Muscle layer of colon (tissue), 2 donors: ENCODE data around the gene RAB8B.

Experiments used
- H3K27ac ChIP-seq: one replicate; pipeline ENCODE4 v1.7.0; 2013; ENCODE audit warnings: low read depth, mild to moderate bottlenecking, low read length, moderate library complexity
- H3K27me3 ChIP-seq, 2 donors: one replicate each; pipeline ENCODE4 v1.7.0; 2013; ENCODE audit warnings: low read length in 2 of 2, mild to moderate bottlenecking in 2 of 2; ENCODE audit not compliant: insufficient read depth in 2 of 2, control insufficient read depth in 1 of 2
- H3K36me3 ChIP-seq: one replicate; pipeline ENCODE4 v1.7.0; 2013; ENCODE audit warnings: mild to moderate bottlenecking, low read length; ENCODE audit not compliant: insufficient read depth
- H3K4me1 ChIP-seq: one replicate; pipeline ENCODE4 v1.7.0; 2013; ENCODE audit warnings: mild to moderate bottlenecking, low read length; ENCODE audit not compliant: insufficient read depth
- H3K4me3 ChIP-seq, 2 donors: one replicate each; pipeline ENCODE4 v1.7.0; 2013; ENCODE audit warnings: low read length in 2 of 2, low read depth in 1 of 2, mild to moderate bottlenecking in 1 of 2, moderate library complexity in 1 of 2
- H3K9ac ChIP-seq: one replicate; pipeline ENCODE4 v1.7.0; 2013; ENCODE audit warnings: low read length
- H3K9me3 ChIP-seq: one replicate; pipeline ENCODE4 v1.7.0; 2013; ENCODE audit warnings: mild to moderate bottlenecking, low read length
- donor health status: abdominal sarcoma.
- donor health status: Adenocarcinoma of cecum.

The RAB8B gene

GRCh38 chr15:63163217-63163616 lies 26.2 kb upstream of the RAB8B start:
- Histone ChIP-seq H3K36me3 (no peaks in the 10 kb centered on the region), H3K27me3 (no peaks in the 10 kb centered on the region), H3K4me1 (no peaks in the 10 kb centered on the region), H3K4me3 (no peak overlapping the region), H3K9ac (no peak overlapping the region), H3K27ac (no peak overlapping the region), H3K9me3 (no peaks in the 10 kb centered on the region)

GRCh38 chr15:63165166-63165859 lies 24.1 kb upstream of the RAB8B start:
- Histone ChIP-seq H3K9me3 (no peaks in the 10 kb centered on the region), H3K4me1 (no peaks in the 10 kb centered on the region), H3K36me3 (no peaks in the 10 kb centered on the region), H3K4me3 (no peak overlapping the region), H3K27ac (no peak overlapping the region), H3K9ac (no peak overlapping the region), H3K27me3 (no peaks in the 10 kb centered on the region)

GRCh38 chr15:63166219-63166618 lies 23.2 kb upstream of the RAB8B start:
- no peaks in the 10 kb centered on the region for H3K36me3 ChIP-seq
- no peaks in the 10 kb centered on the region for H3K27me3 ChIP-seq

GRCh38 chr15:63169788-63170187 lies 19.6 kb upstream of the RAB8B start:
- no peaks in the 10 kb centered on the region for H3K4me1 ChIP-seq
- H3K27ac ChIP-seq = no peak overlapping the region
- H3K36me3 ChIP-seq = no peaks in the 10 kb centered on the region
- H3K4me3 ChIP-seq = no peak overlapping the region
- H3K27me3 ChIP-seq = no peaks in the 10 kb centered on the region
- no peak overlapping the region for H3K9ac ChIP-seq
- no peaks in the 10 kb centered on the region for H3K9me3 ChIP-seq

More at GRCh38 chr15:63166219-63166618, 23.2 kb upstream of the RAB8B start:
- H3K9ac ChIP-seq = no peak overlapping the region
- H3K27ac ChIP-seq = no peak overlapping the region
- no peak overlapping the region for H3K4me3 ChIP-seq
- H3K4me1 ChIP-seq = no peaks in the 10 kb centered on the region
- H3K9me3 ChIP-seq = no peaks in the 10 kb centered on the region

- Histone ChIP-seq H3K4me1 (no peaks in the 10 kb centered on the region), H3K4me3 (no peak overlapping the region), H3K9ac (no peak overlapping the region), H3K27ac (no peak overlapping the region), H3K27me3 (no peaks in the 10 kb centered on the region), H3K36me3 (no peaks in the 10 kb centered on the region), H3K9me3 (no peaks in the 10 kb centered on the region)
Measured at GRCh38 chr15:63172376-63172775, 17.0 kb upstream of the RAB8B start.

- H3K27ac ChIP-seq = no peak overlapping the region
- H3K4me3 ChIP-seq = no peak overlapping the region
- no peaks in the 10 kb centered on the region for H3K36me3 ChIP-seq
- H3K9ac ChIP-seq = no peak overlapping the region
- H3K27me3 ChIP-seq = no peaks in the 10 kb centered on the region
- H3K4me1 ChIP-seq = no peaks in the 10 kb centered on the region
- H3K9me3 ChIP-seq = no peaks in the 10 kb centered on the region
Measured at GRCh38 chr15:63172851-63173451, 16.5 kb upstream of the RAB8B start.

GRCh38 chr15:63176302-63176701 lies 13.1 kb upstream of the RAB8B start:
- no peak overlapping the region for H3K27ac ChIP-seq
- no peaks in the 10 kb centered on the region for H3K4me1 ChIP-seq
- no peaks in the 10 kb centered on the region for H3K36me3 ChIP-seq
- H3K4me3 ChIP-seq = no peak overlapping the region
- H3K27me3 ChIP-seq = no peaks in the 10 kb centered on the region
- no peaks in the 10 kb centered on the region for H3K9me3 ChIP-seq
- H3K9ac ChIP-seq = no peak overlapping the region

GRCh38 chr15:63178034-63178433 lies 11.4 kb upstream of the RAB8B start:
- Histone ChIP-seq H3K9ac (no peak overlapping the region), H3K4me3 (no peak overlapping the region), H3K9me3 (no peaks in the 10 kb centered on the region), H3K27me3 (no peaks in the 10 kb centered on the region), H3K27ac (no peak overlapping the region), H3K36me3 (no peaks in the 10 kb centered on the region), H3K4me1 (no peaks in the 10 kb centered on the region)

- Histone ChIP-seq H3K4me1 (no peaks in the 10 kb centered on the region), H3K27me3 (no peaks in the 10 kb centered on the region), H3K4me3 (no peak overlapping the region), H3K9ac (no peak overlapping the region), H3K9me3 (no peaks in the 10 kb centered on the region), H3K27ac (no peak overlapping the region), H3K36me3 (no peaks in the 10 kb centered on the region)
Measured at GRCh38 chr15:63180746-63181145, 8.7 kb upstream of the RAB8B start.

GRCh38 chr15:63181648-63182047 lies 7.8 kb upstream of the RAB8B start:
- no peaks in the 10 kb centered on the region for H3K36me3 ChIP-seq

GRCh38 chr15:63185206-63185605 lies 4.2 kb upstream of the RAB8B start:
- H3K4me3 ChIP-seq = no peak overlapping the region
- no peak overlapping the region for H3K9ac ChIP-seq
- H3K27me3 ChIP-seq = no peaks in the 10 kb centered on the region
- no peak overlapping the region for H3K27ac ChIP-seq
- H3K4me1 ChIP-seq = no peaks in the 10 kb centered on the region
- no peaks in the 10 kb centered on the region for H3K36me3 ChIP-seq
- no peaks in the 10 kb centered on the region for H3K9me3 ChIP-seq

More at GRCh38 chr15:63181648-63182047, 7.8 kb upstream of the RAB8B start:
- Histone ChIP-seq H3K4me3 (no peak overlapping the region), H3K27me3 (no peaks in the 10 kb centered on the region), H3K4me1 (no peaks in the 10 kb centered on the region), H3K9ac (no peak overlapping the region), H3K27ac (no peak overlapping the region), H3K9me3 (no peaks in the 10 kb centered on the region)

GRCh38 chr15:63186065-63186464 lies 3.3 kb upstream of the RAB8B start:
- Histone ChIP-seq H3K36me3 (no peaks in the 10 kb centered on the region), H3K4me1 (peaks cover 7% of the 10 kb centered on the region), H3K9ac (no peak overlapping the region), H3K27me3 (no peaks in the 10 kb centered on the region), H3K4me3 (no peak overlapping the region), H3K9me3 (no peaks in the 10 kb centered on the region), H3K27ac (no peak overlapping the region)
